ENCODE data around the gene SYNM.
A peak's percentile ranks its signal among the peaks of the same experiment; 100 is the strongest.

Gene SYNM

GRCh38 chr15:99086327-99086667 is 18.6 kb upstream of the SYNM start:
- no peak for DNase-seq

GRCh38 chr15:99087405-99087943 is 17.4 kb upstream of the SYNM start:
- no peak for DNase-seq

DNA sequence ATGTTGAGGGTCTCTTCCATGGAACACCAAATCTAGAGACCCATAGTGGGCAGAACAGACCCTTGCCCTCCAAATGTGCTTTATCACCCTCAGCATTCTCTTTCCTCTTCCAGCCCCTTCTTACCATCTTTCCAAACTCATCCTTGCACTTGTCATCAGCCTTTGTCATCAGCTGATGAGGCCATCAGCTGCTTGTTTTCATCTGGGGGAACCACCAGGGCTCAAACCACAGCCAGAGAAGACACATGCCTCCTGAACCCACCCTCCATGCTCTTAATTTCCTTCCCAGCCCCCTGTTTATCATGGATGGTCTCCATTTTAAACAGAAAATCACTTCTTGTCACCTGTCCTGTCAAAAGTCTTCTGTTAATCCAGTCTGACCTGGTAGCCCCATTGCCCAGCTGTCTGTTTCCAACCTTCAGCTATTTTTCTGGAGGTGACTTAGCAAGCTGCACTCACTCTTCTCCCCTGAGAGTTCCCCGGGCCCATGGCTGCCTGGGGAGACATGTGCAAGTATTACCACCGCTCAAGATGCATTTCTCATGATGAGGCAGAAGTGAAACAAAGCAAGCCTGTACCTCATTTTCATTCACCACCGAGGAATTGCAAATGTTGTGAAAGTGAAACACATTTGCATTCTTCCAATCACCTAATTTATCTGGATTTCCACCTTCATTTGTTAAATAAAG is 14.7 kb upstream of the SYNM start:
- DNase-seq = no peak

- no peak for DNase-seq
Observed at GRCh38 chr15:99090938-99091337, 13.9 kb upstream of the SYNM start.

DNA sequence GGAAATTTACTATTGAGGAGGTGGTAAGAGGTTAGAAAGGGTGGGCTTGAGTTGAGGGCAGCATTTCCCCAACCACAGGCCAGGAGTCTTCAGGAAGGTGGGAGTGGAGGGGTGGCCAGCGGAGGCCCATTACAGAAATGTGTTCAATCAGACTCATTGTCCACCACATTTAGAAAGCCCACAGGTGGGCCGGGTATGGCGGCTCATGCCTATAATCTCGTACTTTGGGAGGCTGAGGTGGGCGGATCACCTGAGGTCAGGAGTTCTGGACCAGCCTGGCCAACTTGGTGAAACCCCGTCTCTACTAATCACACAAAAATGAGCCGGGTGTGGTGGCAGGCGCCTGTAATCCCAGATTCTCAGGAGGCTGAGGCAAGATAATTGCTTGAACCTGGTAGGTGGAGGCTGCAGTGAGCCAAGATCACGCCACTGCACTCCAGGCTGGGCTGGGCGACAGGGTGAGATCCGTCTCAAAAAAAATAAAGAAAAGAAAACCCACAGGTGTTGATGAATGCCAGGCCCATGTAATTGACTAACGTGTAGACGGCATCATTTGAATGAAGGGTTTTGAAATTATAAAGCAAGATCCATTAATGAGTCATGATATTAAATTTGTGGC is 12.2 kb upstream of the SYNM start:
- DNase-seq = no peak

DNA sequence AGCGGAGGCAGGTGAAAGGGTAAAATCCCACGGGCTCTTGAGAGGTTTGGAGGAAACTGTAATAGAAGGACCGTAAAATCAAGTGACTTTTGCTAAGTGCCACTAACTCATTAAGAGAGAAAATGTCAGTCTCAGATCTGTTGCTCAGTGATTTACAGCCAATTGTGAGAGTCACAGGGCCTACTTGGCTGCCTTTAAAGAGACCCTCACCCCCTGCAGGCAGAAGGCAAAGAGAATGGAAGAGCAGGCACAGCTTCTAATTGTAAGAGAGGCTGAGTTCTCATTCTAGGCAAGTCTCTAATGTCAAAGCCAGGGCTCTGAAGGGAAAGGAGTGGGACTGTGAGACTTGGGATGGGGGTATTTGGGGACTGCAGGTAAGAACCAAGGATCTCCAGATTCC is 9.3 kb upstream of the SYNM start:
- DNase-seq = no peak

DNA sequence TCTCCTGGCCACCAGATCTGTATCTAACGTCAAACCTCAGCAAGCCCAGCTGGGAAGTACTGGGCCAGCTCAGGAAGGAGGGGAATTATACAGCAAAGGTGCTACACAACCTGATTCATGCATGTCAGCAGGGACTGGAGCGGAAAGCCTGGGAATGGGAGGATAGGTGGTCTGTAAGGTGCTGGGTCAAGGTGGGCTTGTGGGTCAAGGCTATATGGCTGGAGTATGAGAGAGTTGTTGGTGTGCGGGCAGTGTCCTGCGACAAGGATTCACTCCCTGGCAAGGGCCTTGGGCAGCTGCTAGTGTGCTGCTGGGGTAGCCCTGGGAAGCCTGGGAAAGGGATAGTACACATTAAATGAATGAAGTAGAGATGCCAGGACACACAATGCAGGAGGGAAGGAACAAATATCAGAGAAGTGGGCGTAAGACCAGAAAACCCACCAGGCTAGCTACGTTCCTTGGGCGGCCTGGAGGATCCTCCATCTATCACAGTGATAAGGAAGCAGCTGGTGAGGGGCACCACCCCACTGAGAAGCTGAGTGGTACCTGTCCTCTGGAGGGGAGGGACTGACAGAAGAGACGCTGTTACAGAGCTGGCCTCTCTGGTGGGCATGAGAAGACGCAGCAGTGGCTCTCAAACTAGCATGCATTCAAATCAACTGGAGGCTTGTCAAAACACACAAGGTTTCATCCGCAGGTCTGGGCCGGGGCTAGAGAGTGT is 8.5 kb upstream of the SYNM start:
- DNase-seq = no peak

DNA sequence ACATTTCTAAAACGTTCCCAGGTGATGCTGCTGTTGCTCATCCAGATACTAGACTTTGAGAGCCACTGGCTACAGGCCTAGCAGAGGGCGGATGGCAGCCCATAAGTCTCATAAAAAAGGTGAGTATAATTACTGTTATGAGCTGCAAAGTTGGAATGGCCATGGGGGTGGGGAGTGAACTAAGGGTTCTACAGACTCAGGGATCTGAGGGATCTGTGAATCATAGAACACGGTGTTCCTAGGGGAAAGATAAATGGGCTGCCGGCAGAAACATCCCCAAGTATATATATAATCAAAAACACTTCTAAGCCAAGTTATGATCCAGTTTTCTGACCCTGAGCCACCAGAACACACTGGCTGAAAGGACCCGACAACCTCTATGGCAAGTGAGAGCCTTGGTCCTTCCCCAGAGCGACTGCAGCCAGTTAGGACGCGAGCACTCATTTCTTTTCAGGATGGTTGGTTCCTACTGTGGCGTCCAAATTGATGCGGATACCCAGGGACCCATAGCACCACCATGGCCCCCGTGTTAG is 7.9 kb upstream of the SYNM start:
- no peak for DNase-seq

- no peak for DNase-seq
Observed at GRCh38 chr15:99097441-99098410, 7.2 kb upstream of the SYNM start.

GRCh38 chr15:99098426-99098825 is 6.5 kb upstream of the SYNM start:
- DNase-seq = no peak

- no peak for DNase-seq
Observed at GRCh38 chr15:99098991-99099390, 5.9 kb upstream of the SYNM start.

DNA sequence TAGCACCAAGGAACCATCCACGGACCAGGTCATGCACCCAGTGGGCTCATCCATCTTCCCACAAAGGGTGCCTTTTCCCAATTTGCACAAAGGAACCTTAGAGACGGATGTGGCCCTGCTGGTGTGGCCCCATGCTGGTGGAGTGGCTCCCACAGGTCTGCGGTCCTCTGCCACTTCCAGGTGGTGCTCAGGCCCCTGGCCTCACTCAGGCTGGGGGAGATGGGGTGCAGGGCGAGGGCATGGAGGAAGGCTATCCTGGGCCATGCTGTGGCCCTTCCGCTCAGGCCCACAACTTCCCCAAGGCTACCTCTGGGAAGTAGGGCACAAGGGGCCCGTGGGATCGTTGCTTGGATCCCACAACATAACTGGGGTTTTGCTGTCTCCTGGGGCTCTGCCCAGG is 5.2 kb upstream of the SYNM start:
- no peak for DNase-seq

GRCh38 chr15:99100245-99101173 is 4.4 kb upstream of the SYNM start:
- peak; percentile 16 for DNase-seq

DNA sequence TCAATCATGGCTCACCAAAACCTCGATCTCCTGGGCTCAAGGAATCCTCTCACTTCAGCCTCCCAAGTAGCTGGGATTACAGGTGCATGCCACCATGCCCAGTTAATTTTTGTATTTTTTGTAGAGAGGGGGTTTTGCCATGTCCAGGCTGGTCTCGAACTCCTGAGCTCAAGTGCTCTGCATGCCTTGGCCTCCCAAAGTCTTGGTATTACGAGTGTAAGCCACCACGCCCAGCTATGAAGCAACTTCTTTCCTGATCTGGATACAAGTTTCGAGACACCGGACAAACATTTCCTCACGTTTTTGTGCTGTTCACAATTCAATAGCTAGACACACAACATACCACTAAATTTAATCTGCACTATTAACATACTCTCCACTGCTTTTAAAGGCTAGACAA is 3.4 kb upstream of the SYNM start:
- no peak for DNase-seq

DNA sequence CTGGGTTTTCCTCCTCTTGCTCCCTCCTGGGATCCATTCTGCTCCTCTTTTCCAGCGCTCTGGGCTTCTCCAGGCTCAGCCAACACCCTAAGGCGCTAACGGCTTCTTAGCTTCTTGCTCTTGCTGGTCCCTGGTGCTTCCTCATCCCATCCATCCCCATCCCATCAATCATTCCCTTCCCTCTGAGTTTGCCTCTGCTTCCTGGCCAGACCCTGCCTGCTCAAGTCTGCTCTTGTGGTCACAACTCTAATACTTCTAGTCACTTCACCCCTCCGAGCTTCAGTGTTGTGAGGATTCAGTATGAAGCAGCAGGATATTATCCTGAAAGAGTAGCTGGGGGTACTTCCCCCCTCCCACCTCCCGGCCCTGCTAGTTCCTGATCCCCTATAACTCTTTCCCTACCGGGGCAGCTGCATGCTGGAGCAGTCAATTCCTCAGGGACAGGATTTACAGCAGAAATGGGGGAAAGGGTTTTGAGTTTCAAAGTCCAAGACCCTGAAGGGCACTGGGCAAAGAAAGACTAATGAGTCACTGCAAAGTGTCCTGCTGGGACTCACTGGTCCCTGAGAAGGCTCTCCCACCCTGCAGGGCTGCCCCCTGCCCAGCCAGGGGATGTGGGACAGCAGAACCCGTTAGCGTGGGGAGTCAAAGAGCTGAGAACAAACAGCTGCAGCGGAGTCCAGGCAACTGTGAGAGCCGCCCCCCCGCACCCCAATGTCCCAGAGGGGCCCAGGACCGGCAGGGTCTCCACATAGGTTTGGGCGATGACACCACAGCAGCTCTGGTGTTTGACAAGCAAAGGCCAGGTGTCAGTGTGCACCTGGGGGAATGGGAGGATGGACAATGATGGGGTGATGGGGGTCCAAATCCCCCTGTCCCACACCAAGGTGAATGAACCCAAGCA is 2.3 kb upstream of the SYNM start:
- DNase-seq = no peak

GRCh38 chr15:99103279-99103678 is 1.6 kb upstream of the SYNM start:
- no peak for DNase-seq

- no peak for DNase-seq
Observed at GRCh38 chr15:99105514-99106341, 848 bp downstream of the SYNM start.

GRCh38 chr15:99106417-99107220 is 1.7 kb downstream of the SYNM start:
- peak; percentile 21 for DNase-seq

- no peak for DNase-seq
Observed at GRCh38 chr15:99108993-99109392, 4.1 kb downstream of the SYNM start.

Measured in CD4-positive, alpha-beta T cell treated with Interferon gamma for 1 hour (primary cell).